Chondrocyte (in vitro differentiated cells): ENCODE data around the gene HMX2. TPM values are rescaled to one million over a fixed set of nuclear protein-coding genes. Genes with fewer than 3 reads are reported as not detected.
A peak's percentile ranks its signal among the peaks of the same experiment; 100 is the strongest.

Source experiments
- DNase-seq: peaks from one replicate; pipeline ENCODE4 v3.0.0; 2021; ENCODE audit warnings: mixed read lengths, low spot score
- H3K27ac Mint-ChIP-seq: one replicate; pipeline ENCODE4 v1.8.0; 2021; ENCODE audit warnings: mild to moderate bottlenecking, moderate library complexity, mixed read lengths; ENCODE audit not compliant: unreplicated experiment
- H3K27me3 Mint-ChIP-seq: 2 replicates; pipeline ENCODE4 v1.8.0; 2021; ENCODE audit warnings: low read depth, mixed read lengths
- H3K36me3 Mint-ChIP-seq: 2 replicates; pipeline ENCODE4 v1.8.0; 2021; ENCODE audit warnings: low read depth, mixed read lengths
- H3K4me1 Mint-ChIP-seq: 2 replicates; pipeline ENCODE4 v1.8.0; 2021; ENCODE audit warnings: low read depth, mild to moderate bottlenecking, mixed read lengths
- H3K4me3 Mint-ChIP-seq: one replicate; pipeline ENCODE4 v1.8.0; 2021; ENCODE audit warnings: mild to moderate bottlenecking, moderate library complexity, mixed read lengths; ENCODE audit not compliant: unreplicated experiment
- H3K9me3 Mint-ChIP-seq: 2 replicates; pipeline ENCODE4 v1.8.0; 2021; ENCODE audit warnings: low read depth, mixed read lengths
- long read RNA-seq: library from polyadenylated mRNA; stranded (forward); transcript quantifications from one replicate; pipeline ENCODE4 v2.0.0, GENCODE V29; 2021
- total RNA-seq: library from RNA; stranded (reverse); gene quantifications from 3 replicates; pipeline ENCODE4 v1.2.1, GENCODE V29; 2021
- TF ChIP-seq, protein P1 (sequence below): fragments of 200-600 bp; sonication (generic); IDR thresholded peaks from 2 replicates; pipeline ENCODE4 v1.5.0; 2021; ENCODE audit warnings: antibody characterized with exemption, mild to moderate bottlenecking, moderate library complexity

The HMX2 gene, protein sequence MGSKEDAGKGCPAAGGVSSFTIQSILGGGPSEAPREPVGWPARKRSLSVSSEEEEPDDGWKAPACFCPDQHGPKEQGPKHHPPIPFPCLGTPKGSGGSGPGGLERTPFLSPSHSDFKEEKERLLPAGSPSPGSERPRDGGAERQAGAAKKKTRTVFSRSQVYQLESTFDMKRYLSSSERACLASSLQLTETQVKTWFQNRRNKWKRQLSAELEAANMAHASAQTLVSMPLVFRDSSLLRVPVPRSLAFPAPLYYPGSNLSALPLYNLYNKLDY
- total RNA-seq: not detected in 3 replicates
- long read RNA-seq: 0 reads

DNA sequence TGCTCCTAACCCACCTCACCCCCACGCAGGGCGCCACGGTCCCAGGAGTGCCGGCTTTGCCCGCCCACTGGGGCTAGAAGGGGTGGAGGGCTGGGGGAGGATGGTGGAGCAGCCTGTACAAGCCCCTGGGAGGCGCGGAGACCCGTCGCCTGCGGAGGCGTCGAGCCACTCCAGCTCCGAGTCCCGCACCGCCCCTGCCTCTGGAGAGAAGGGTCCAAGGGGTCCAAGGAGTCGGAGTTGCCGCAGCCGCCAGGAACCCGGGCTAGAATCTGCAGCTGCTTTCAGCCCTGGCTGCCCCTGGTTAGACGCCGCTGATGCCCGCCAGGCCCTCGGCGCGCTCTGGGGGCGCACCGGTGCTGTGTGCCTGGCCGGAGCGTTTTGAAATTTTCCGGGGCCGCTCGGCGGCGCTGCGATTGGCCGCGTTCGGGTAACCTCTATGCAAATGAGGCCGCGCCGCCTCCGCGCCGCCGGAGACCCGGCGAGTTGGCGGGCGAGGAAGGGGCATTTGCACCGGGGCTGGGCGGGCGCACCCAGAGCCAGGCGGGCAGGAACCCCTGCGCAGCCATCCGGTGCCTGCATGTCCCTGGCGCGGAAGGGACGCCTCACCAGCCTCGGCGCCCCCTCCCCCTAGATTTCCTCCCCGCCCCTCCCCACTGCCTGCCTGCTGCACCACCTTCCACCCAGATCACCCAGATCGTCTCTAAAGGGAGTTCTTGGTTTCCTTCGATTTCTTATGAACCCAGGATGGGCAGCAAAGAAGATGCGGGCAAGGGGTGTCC lies at the start of gene HMX2:
HMX2 (plus strand) TSS at position 502 of the 779 bp plus-strand sequence; CDS start at position 745, 243 bp downstream.
- H3K27me3 Mint-ChIP-seq: peaks cover 77% of the 10 kb centered on the region
- peak within 1 kb of the TSS; percentile 32 for H3K4me3 Mint-ChIP-seq
- H3K27ac Mint-ChIP-seq: no peak within 1 kb of the TSS
- DNase-seq: peak; percentile 72
- H3K9me3 Mint-ChIP-seq: no peaks in the 10 kb centered on the region
- H3K4me1 Mint-ChIP-seq: peaks cover 15% of the 10 kb centered on the region
- H3K36me3 Mint-ChIP-seq: peaks cover 3% of the 10 kb centered on the region
- TF ChIP-seq, protein P1, sequence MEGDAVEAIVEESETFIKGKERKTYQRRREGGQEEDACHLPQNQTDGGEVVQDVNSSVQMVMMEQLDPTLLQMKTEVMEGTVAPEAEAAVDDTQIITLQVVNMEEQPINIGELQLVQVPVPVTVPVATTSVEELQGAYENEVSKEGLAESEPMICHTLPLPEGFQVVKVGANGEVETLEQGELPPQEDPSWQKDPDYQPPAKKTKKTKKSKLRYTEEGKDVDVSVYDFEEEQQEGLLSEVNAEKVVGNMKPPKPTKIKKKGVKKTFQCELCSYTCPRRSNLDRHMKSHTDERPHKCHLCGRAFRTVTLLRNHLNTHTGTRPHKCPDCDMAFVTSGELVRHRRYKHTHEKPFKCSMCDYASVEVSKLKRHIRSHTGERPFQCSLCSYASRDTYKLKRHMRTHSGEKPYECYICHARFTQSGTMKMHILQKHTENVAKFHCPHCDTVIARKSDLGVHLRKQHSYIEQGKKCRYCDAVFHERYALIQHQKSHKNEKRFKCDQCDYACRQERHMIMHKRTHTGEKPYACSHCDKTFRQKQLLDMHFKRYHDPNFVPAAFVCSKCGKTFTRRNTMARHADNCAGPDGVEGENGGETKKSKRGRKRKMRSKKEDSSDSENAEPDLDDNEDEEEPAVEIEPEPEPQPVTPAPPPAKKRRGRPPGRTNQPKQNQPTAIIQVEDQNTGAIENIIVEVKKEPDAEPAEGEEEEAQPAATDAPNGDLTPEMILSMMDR: no peak

DNA sequence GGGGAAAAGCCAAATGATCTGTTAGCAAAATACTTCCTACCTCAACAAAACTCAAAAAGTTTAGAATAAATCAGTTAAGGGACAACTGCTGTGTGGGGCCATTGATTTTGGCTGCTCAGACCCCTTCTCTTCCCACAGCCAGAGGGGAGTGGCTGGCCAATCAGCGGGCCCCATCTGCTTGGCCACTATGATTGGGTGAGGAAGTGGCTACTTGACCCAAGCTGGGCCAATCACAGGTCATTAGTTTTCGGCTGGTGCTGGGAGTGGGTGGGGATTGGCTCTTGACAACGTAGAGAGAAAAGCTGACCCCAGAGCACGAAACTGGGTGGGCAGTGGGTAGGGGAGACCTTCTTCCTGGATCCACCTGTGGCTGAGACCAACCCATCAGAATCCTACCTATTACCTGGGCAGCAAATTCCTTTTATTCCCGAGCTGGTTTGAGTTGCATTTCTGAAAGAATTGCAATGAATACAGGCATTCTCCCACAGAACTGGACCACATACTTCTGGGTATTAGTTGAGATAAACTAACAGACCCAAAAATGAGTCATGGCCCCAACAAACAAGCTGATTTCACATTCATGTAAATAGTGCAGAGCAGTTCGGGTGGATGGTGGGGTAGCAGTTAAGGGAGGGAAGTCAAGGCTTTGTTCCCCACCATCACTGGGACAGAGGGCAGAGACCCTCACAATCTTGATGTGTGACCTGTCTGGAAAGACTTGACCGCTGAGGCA lies 47.7 kb upstream of the HMX2 start:
- Mint-ChIP-seq H3K9me3 (no peaks in the 10 kb centered on the region), H3K4me3 (no peak overlapping the region), H3K27me3 (peaks cover 6% of the 10 kb centered on the region), H3K4me1 (no peaks in the 10 kb centered on the region), H3K27ac (no peak overlapping the region), H3K36me3 (no peaks in the 10 kb centered on the region)
- TF ChIP-seq, protein P1: no peak
- DNase-seq: no peak

DNA sequence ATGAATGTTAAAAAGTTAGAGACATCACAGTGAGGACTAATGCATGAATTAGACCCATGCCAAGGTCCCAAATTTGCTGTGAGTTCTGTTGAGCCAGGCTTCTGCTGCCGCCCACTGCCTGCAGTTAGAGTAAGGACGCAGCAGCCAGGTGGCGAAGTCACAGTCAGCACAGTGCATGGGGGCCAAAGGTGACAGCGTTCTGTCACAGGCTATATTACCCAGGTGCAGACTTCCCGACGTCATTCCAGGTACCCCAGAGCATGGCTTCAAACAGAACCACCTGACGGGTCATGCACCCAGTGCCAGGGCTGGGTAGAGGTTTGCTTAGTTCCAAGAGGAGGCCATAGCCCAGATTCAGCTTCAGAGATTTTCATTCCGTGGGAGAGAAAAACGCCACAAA lies 46.1 kb upstream of the HMX2 start:
- TF ChIP-seq, protein P1: no peak
- Mint-ChIP-seq H3K36me3 (no peaks in the 10 kb centered on the region), H3K27ac (no peak overlapping the region), H3K27me3 (peaks cover 13% of the 10 kb centered on the region), H3K4me1 (no peaks in the 10 kb centered on the region), H3K9me3 (no peaks in the 10 kb centered on the region), H3K4me3 (no peak overlapping the region)
- no peak for DNase-seq

DNA sequence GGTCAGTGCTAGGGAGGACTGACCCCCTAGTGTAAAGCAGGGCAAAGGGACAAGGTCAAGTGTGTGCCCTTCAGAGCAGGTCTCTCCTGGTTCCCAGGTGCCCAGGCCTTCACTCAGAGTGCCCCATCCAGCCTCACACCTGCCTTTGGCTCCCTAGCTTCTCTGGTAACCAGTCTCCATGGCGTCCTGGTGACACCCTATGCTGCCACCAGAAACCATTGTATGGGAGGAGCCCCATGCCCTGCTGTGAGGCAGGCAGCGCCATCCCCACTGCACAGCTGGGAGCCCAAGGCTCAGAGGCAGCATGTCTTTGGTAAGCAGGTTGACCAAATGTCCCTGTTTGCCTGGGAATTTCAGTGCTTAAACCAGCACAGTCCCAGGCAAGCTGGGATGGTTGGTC lies 45.3 kb upstream of the HMX2 start:
- no peaks in the 10 kb centered on the region for H3K4me1 Mint-ChIP-seq
- no peak overlapping the region for H3K4me3 Mint-ChIP-seq
- TF ChIP-seq, protein P1: no peak
- no peaks in the 10 kb centered on the region for H3K9me3 Mint-ChIP-seq
- H3K27ac Mint-ChIP-seq: no peak overlapping the region
- H3K36me3 Mint-ChIP-seq: no peaks in the 10 kb centered on the region
- no peak for DNase-seq
- peaks cover 12% of the 10 kb centered on the region for H3K27me3 Mint-ChIP-seq

DNA sequence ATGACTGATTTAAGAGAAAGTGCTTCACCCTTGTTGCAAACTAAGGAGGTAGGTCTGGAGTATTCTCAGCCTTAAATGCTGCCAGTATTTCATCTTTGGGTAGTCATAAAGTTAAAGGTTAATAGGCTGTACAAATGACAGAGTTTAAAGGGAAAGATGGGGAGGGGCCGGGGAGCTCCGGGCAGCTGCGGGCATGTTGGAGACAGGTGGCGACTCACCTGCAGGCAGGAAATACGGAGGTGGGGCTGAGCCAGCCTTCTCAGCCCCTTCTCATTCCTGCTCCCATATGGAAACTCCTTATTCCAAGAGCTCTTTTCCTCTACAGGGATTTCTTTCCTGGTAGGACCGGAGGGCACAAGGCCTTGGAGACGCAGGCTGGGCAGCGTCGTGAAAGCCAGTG lies 44.0 kb upstream of the HMX2 start:
- Mint-ChIP-seq H3K4me3 (no peak overlapping the region), H3K36me3 (no peaks in the 10 kb centered on the region), H3K27ac (no peak overlapping the region), H3K9me3 (no peaks in the 10 kb centered on the region), H3K27me3 (peaks cover 9% of the 10 kb centered on the region), H3K4me1 (no peaks in the 10 kb centered on the region)
- TF ChIP-seq, protein P1: no peak
- DNase-seq: no peak
